Mammary epithelial cell (primary cell): Measurements from ENCODE around the gene HOXB4.

Experiments used
- EZH2 ChIP-seq: IDR thresholded peaks from 2 replicates; pipeline ENCODE4 v1.6.1; 2012; ENCODE audit warnings: low read length, inconsistent platforms, borderline replicate concordance
- TF ChIP-seq, protein P1 (sequence below), 2 donors: IDR thresholded peaks in 1 of 2; conservative IDR thresholded peaks in 1 of 2; 2 replicates each; pipeline ENCODE4 v1.5.1; 2011 to 2012; ENCODE audit warnings: inconsistent platforms in 2 of 2, low read length in 2 of 2, mild to moderate bottlenecking in 2 of 2, control low read depth in 1 of 2, low read depth in 1 of 2; ENCODE audit not compliant: insufficient read depth in 1 of 2; ENCODE audit errors: extremely low read depth in 1 of 2

DNA sequence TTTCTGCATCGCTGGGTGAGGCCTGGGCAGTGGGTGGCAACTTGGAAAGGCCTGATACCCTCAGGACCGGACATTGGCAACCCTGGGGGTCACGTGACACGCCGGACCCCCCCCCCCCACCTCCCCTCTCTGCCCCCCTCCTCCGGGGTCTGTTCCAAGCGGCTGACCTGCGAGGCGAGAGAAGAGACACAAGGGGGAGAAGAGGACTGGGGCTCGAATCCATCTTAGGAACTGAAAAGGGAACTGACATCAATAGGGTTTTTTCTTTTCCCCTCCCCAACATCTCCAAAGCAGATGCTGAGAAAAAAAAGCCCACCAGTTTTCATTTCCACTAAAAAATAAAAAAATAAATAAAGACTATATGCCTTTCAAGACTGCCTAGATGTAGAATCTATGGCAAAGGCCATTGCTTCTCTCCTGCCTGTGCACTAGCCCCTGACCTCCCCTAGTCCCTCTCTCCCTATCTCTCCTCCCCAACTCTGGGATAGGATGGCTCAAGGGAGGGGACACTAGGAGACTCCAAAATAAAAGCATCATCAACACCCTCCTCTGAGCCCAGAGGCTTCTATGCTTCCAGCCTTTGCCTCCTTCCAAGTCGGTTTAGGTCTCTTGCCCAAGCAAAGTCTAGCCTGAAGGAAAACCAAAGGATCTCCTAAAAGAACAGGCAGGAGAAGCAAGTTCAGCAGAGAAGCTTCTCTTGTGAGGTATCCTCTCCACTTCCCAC lies 25.5 kb downstream of the HOXB4 start:
- TF ChIP-seq, protein P1, sequence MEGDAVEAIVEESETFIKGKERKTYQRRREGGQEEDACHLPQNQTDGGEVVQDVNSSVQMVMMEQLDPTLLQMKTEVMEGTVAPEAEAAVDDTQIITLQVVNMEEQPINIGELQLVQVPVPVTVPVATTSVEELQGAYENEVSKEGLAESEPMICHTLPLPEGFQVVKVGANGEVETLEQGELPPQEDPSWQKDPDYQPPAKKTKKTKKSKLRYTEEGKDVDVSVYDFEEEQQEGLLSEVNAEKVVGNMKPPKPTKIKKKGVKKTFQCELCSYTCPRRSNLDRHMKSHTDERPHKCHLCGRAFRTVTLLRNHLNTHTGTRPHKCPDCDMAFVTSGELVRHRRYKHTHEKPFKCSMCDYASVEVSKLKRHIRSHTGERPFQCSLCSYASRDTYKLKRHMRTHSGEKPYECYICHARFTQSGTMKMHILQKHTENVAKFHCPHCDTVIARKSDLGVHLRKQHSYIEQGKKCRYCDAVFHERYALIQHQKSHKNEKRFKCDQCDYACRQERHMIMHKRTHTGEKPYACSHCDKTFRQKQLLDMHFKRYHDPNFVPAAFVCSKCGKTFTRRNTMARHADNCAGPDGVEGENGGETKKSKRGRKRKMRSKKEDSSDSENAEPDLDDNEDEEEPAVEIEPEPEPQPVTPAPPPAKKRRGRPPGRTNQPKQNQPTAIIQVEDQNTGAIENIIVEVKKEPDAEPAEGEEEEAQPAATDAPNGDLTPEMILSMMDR (conservative IDR thresholded peaks at IDR 0.05 in 1 of 2, IDR thresholded peaks at IDR 0.05 in 1 of 2; ENCODE audit: extremely low read depth in 1 of 2, insufficient read depth in 1 of 2, low read depth in 1 of 2, low read length in 2 of 2): no peak
- no peak for TF ChIP-seq EZH2
